Heart right ventricle (tissue), 16 donors: ENCODE data around the gene INPP4B. TPM values are rescaled to one million over a fixed set of nuclear protein-coding genes. Genes with fewer than 3 reads are reported as not detected.

Experiments used
- ATAC-seq, 8 donors: fragments of 200-7000 bp; cut with Tn5 transposase; one replicate each; pipeline ENCODE4 v1.9.1; 2020; ENCODE audit warnings: mild to moderate bottlenecking in 8 of 8, moderate library complexity in 8 of 8, moderate number of reproducible peaks in 1 of 8
- DNase-seq, 2 donors: peaks; one replicate each; pipeline ENCODE4 v3.0.0-alpha.2; 2020
- H3K27ac ChIP-seq, 10 donors: fragments of 200-600 bp; sonication (generic) in 2 of 10; one replicate each; pipeline versions ENCODE4 v1.5.0 to v1.8.0; 2020 to 2022; ENCODE audit warnings: mild to moderate bottlenecking in 3 of 10
- H3K27me3 ChIP-seq, 7 donors: fragments of 200-600 bp; one replicate each; pipeline ENCODE4 v1.8.0; 2021 to 2022; ENCODE audit warnings: mild to moderate bottlenecking in 2 of 7
- H3K36me3 ChIP-seq, 9 donors: fragments of 200-600 bp; sonication (generic) in 1 of 9; one replicate each; pipeline versions ENCODE4 v1.5.0 to v1.8.0; 2020 to 2022; ENCODE audit warnings: mild to moderate bottlenecking in 2 of 9
- H3K4me1 ChIP-seq, 9 donors: fragments of 200-600 bp; sonication (generic) in 1 of 9; one replicate each; pipeline versions ENCODE4 v1.5.0 to v1.8.0; 2020 to 2022; ENCODE audit warnings: mild to moderate bottlenecking in 4 of 9
- H3K4me3 ChIP-seq, 10 donors: fragments of 200-600 bp; sonication (generic) in 2 of 10; one replicate each; pipeline versions ENCODE4 v1.5.0 to v1.8.0; 2020 to 2022; ENCODE audit warnings: mild to moderate bottlenecking in 7 of 10, moderate library complexity in 2 of 10
- H3K9me3 ChIP-seq, 11 donors: fragments of 200-600 bp in 10 of 11; sonication (generic) in 2 of 11; one replicate each; pipeline versions ENCODE4 v1.5.0 to v1.8.0; 2013 to 2022; ENCODE audit warnings: mild to moderate bottlenecking in 2 of 11, control low read depth in 1 of 11, moderate library complexity in 1 of 11
- WGBS, 2 donors: extraction: QIAGEN DNeasy Blood & Tissue Kit; methylation state at CpG; one replicate each; pipeline ENCODE4 v1.1.7; 2013; ENCODE audit warnings: inconsistent platforms in 1 of 2; 5-methylcytosine and 5-hydroxymethylcytosine counted together
- intact Hi-C, 10 donors: fragments of 100-400 bp; cut with DNase I; formaldehyde crosslinking; loops; one replicate each; pipeline versions ENCODE4 v1.11.1 to v1.14.2; 2022
- polyA plus RNA-seq, 2 donors: library from polyadenylated mRNA; stranded (reverse); fragments of 200-250 nt; gene quantifications; one replicate each; pipeline ENCODE4 v1.2.3, GENCODE V29; 2013
- total RNA-seq, 10 donors: library from RNA; stranded (reverse); fragmentation: NEBNext Ultra II Directional in 3 of 10; extraction: Animal tissue kit (Norgen Biotek cat#: 25700) in 3 of 10; gene quantifications; one replicate each; pipeline versions ENCODE4 v1.2.1 to v1.2.4, GENCODE V29; 2021 to 2023
- TF ChIP-seq, protein P1 (sequence below), 9 donors: fragments of 200-600 bp; sonication (generic) in 2 of 9; IDR thresholded peaks; one replicate each; pipeline versions ENCODE4 v1.5.0 to v1.8.0; 2021 to 2022; ENCODE audit warnings: antibody characterized with exemption in 9 of 9, mild to moderate bottlenecking in 5 of 9, moderate library complexity in 1 of 9
- donor health status: Arrhythmogenic right ventricular cardiomyopathy.
- donor health status: ischemic (EF 13 %, LVEDD 7.1; RV severe dilation, severe dysfunction).
- donor health status: healthy with polysubstance abuse.
- donor health status: DM: no; HTN: yes; CAD: no.
- donor health status: DM: no; HTN: no; CAD: no.
- donor health status: ischemic (EF 25% LVEDD 6.9; RV normal size, moderate dysfunction).
- donor health status: ischemic (EF 25% LVEDD 5.7; RV mildly dilated, moderate dysfunction).
- donor health status: healthy.
- donor health status: DM: yes; HTN: yes; CAD: no.
- donor health status: Ischemic cardiomyopathy.
- donor health status: ischemic (EF 35%, LVEDD 5.7; RV mildly dilated, moderate dysfunction).
- donor health status: nonischemic (EF 11% LVEDD 7.7; RV severe dilation, severe dysfunction).
- donor health status: DM: yes; HTN: yes; CAD: no.
- donor health status: PGD.
- donor health status: ischemic (EF 29% LVEDD 5.4; RV normal size, mild dysfunction).
- donor health status: nonischemic (EF 23%, LVEDD 6.1; RV moderate dilation, normal function).

The INPP4B gene
- total and polyA plus RNA-seq, 12 donors: 3.7 to 100.0 (median 39.1) TPM

DNA sequence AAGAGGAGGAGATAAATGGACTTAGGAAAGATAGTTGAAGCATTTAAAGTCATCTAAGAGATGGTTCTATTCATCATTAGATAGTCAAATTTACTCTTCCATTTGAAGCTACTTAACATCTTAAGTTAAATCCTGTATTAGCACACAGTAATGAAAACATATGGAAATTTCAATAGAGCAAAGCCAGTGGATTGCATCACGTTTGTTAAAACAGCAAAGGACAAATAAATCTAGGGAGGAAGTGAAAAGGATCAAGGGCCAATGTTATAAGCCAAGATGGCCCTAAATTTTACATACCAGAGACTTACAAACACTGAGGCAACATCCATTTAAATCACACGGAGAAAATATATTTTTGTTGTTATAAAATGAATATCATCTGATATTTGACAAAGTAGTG, 602.8 kb downstream of the INPP4B start:
- Histone ChIP-seq H3K27me3 (no peaks in the 10 kb centered on the region), H3K36me3 (no peaks in the 10 kb centered on the region), H3K27ac (no peak overlapping the region), H3K4me1 (peaks cover 0 to 8% (median 0%) of the 10 kb centered on the region in 9 donors), H3K4me3 (no peak overlapping the region), H3K9me3 (peaks cover 0 to 11% (median 8%) of the 10 kb centered on the region in 11 donors)
- TF ChIP-seq, protein P1, sequence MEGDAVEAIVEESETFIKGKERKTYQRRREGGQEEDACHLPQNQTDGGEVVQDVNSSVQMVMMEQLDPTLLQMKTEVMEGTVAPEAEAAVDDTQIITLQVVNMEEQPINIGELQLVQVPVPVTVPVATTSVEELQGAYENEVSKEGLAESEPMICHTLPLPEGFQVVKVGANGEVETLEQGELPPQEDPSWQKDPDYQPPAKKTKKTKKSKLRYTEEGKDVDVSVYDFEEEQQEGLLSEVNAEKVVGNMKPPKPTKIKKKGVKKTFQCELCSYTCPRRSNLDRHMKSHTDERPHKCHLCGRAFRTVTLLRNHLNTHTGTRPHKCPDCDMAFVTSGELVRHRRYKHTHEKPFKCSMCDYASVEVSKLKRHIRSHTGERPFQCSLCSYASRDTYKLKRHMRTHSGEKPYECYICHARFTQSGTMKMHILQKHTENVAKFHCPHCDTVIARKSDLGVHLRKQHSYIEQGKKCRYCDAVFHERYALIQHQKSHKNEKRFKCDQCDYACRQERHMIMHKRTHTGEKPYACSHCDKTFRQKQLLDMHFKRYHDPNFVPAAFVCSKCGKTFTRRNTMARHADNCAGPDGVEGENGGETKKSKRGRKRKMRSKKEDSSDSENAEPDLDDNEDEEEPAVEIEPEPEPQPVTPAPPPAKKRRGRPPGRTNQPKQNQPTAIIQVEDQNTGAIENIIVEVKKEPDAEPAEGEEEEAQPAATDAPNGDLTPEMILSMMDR (IDR thresholded peaks at IDR 0.05): no peak
- 70 to 72% methylated on average over 2 of the region's 2 CpGs for WGBS, 2 donors
- ATAC-seq (no peak), DNase-seq (no peak)
- intact Hi-C loops: no loop called here

DNA sequence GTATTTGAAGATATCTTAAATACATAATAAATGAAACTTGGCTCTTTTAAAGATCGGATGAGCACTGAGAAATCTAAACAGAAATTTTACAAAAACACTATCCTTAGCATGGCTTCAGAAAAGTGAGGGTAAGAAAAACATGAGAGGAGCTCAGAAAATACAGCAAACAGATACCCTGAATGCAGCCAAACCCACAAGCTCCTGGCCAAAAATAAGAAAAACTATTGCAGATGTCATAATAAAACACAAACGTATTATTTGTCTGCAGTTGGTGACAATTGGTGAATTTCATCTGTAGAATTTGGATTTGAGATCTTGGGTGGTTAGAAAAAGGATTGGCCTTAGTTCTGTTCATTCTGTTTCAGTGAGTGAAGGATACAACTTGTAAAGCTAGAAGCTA, 603.9 kb downstream of the INPP4B start:
- Histone ChIP-seq H3K27ac (no peak overlapping the region), H3K9me3 (peaks cover 0 to 11% (median 8%) of the 10 kb centered on the region in 11 donors), H3K27me3 (no peaks in the 10 kb centered on the region), H3K4me1 (peaks cover 0 to 8% (median 0%) of the 10 kb centered on the region in 9 donors), H3K36me3 (peaks cover 0 to 6% (median 0%) of the 10 kb centered on the region in 9 donors), H3K4me3 (no peak overlapping the region)
- no peak for DNase-seq
- intact Hi-C loops: no loop called here
- no peak for ATAC-seq
- TF ChIP-seq, protein P1 (IDR thresholded peaks at IDR 0.05): no peak
- 64 to 80% methylated on average over 2 of the region's 2 CpGs for WGBS, 2 donors

DNA sequence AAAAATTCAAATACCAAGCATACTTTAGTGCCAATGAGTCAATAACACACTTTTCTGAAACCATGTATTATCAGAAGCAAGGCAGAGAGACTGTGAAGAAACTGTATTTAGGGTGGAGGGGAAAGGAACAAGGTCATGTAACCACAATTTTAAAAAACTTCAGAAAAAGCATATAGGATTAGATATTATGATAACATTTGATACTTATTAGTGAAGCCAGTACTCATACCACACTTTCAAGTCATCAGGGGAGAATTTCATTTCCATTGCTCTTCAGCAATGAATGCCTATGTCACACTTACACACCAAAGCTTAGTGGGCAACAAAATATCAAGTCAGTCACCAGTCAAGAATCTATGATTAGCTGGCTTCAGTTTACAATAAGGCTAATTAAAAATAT, 607.5 kb downstream of the INPP4B start:
- no peak overlapping the region for H3K27ac ChIP-seq
- DNase-seq (no peak), ATAC-seq (no peak)
- TF ChIP-seq, protein P1 (IDR thresholded peaks at IDR 0.05): no peak
- peaks cover 0 to 8% (median 0%) of the 10 kb centered on the region in 9 donors for H3K4me1 ChIP-seq
- H3K27me3 ChIP-seq: no peaks in the 10 kb centered on the region
- H3K9me3 ChIP-seq: no peaks in the 10 kb centered on the region
- no peak overlapping the region for H3K4me3 ChIP-seq
- H3K36me3 ChIP-seq: peaks cover 0 to 15% (median 0%) of the 10 kb centered on the region in 9 donors
- intact Hi-C loops: no loop called here

DNA sequence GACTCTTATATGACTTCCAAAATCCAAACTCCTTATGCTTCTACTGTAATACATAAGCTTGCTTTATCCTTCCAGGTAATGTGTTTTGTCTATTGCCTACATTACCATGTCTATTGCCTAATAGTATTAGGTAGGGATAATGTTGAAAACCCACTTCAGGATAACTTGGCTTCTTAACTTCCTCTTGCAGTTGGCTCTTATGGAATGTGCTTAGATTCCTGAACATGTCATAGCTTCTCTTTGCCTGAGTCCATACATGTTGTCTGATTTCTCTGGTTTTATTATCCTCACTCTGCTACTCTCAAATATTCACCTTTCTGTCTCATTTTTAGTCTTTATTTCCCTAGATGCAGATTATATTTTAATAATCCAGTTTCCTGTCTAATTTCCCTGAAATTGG, 609.8 kb downstream of the INPP4B start:
- Histone ChIP-seq H3K4me1 (peaks cover 0 to 8% (median 0%) of the 10 kb centered on the region in 9 donors), H3K36me3 (peaks cover 0 to 15% (median 0%) of the 10 kb centered on the region in 9 donors), H3K4me3 (no peak overlapping the region), H3K27me3 (no peaks in the 10 kb centered on the region), H3K27ac (no peak overlapping the region), H3K9me3 (no peaks in the 10 kb centered on the region)
- TF ChIP-seq, protein P1 (IDR thresholded peaks at IDR 0.05): no peak
- no peak for ATAC-seq
- no peak for DNase-seq
- intact Hi-C loops: no loop called here
